Astrocyte (in vitro differentiated cells and primary cell): ENCODE results near the gene NHLH1. TPM values are rescaled to one million over a fixed set of nuclear protein-coding genes. Genes with fewer than 3 reads are reported as not detected.
A peak's percentile ranks its signal among the peaks of the same experiment; 100 is the strongest.

Experiments
- DNase-seq: peaks from one replicate; pipeline ENCODE4 v3.0.0-alpha.2; 2010; ENCODE audit warnings: low read depth
- FAIRE-seq: peaks from 2 replicates; lab custom pipeline; 2011; peaks lifted over from hg19 to GRCh38; lab: Jason Lieb, UNC
- H2AFZ ChIP-seq: 2 replicates; pipeline ENCODE4 v1.6.0; 2012; ENCODE audit warnings: low read depth, low read length, inconsistent platforms
- H3K27ac ChIP-seq: 2 replicates; pipeline ENCODE4 v1.5.1; 2011; ENCODE audit warnings: low read depth, low read length, inconsistent platforms
- H3K27me3 ChIP-seq: 2 replicates; pipeline ENCODE4 v1.6.0; 2011; ENCODE audit warnings: low read length, inconsistent platforms; ENCODE audit not compliant: insufficient read depth
- H3K36me3 ChIP-seq: 2 replicates; pipeline ENCODE4 v1.5.1; 2011; ENCODE audit warnings: low read length, inconsistent platforms; ENCODE audit not compliant: insufficient read depth
- H3K4me1 ChIP-seq: 2 replicates; pipeline ENCODE4 v1.5.1; 2011; ENCODE audit warnings: low read length, inconsistent platforms; ENCODE audit not compliant: insufficient read depth
- H3K4me2 ChIP-seq: 2 replicates; pipeline ENCODE4 v1.6.0; 2012; ENCODE audit warnings: low read length, inconsistent platforms
- H3K4me3 ChIP-seq: 2 replicates; pipeline ENCODE4 v1.5.1; 2011; ENCODE audit warnings: low read depth, mild to moderate bottlenecking, low read length, inconsistent platforms; ENCODE audit not compliant: insufficient read depth
- H3K79me2 ChIP-seq: 2 replicates; pipeline ENCODE4 v1.6.0; 2012; ENCODE audit warnings: mild to moderate bottlenecking, low read length, inconsistent platforms; ENCODE audit not compliant: insufficient read depth
- H3K9ac ChIP-seq: 2 replicates; pipeline ENCODE4 v1.6.0; 2012; ENCODE audit warnings: mild to moderate bottlenecking, low read length, inconsistent platforms
- H3K9me3 ChIP-seq: 2 replicates; pipeline ENCODE4 v1.5.1; 2012; ENCODE audit warnings: low read depth, mild to moderate bottlenecking, low read length, inconsistent platforms; ENCODE audit not compliant: insufficient read depth
- H4K20me1 ChIP-seq: 2 replicates; pipeline ENCODE4 v1.6.0; 2012; ENCODE audit warnings: low read length, inconsistent platforms; ENCODE audit not compliant: insufficient read depth
- H3K27ac Mint-ChIP-seq: one replicate; pipeline ENCODE4 v1.8.0; 2021; ENCODE audit warnings: mild to moderate bottlenecking, mixed read lengths; ENCODE audit not compliant: unreplicated experiment
- H3K27me3 Mint-ChIP-seq: one replicate; pipeline ENCODE4 v1.8.0; 2021; ENCODE audit warnings: low read depth, mixed read lengths; ENCODE audit not compliant: unreplicated experiment
- H3K36me3 Mint-ChIP-seq: one replicate; pipeline ENCODE4 v1.8.0; 2021; ENCODE audit warnings: low read depth, mixed read lengths; ENCODE audit not compliant: unreplicated experiment
- H3K4me1 Mint-ChIP-seq: one replicate; pipeline ENCODE4 v1.8.0; 2021; ENCODE audit warnings: low read depth, mixed read lengths; ENCODE audit not compliant: unreplicated experiment
- H3K4me3 Mint-ChIP-seq: one replicate; pipeline ENCODE4 v1.8.0; 2021; ENCODE audit warnings: mild to moderate bottlenecking, moderate library complexity, mixed read lengths; ENCODE audit not compliant: unreplicated experiment
- H3K9me3 Mint-ChIP-seq: one replicate; pipeline ENCODE4 v1.8.0; 2021; ENCODE audit warnings: mild to moderate bottlenecking, mixed read lengths; ENCODE audit not compliant: unreplicated experiment
- CTCF ChIP-seq: IDR thresholded peaks from 2 replicates; pipeline ENCODE4 v1.5.1; 2011; ENCODE audit warnings: low read depth, mild to moderate bottlenecking, inconsistent platforms, low read length, moderate library complexity; ENCODE audit not compliant: insufficient read depth
- EZH2 ChIP-seq: IDR thresholded peaks from 2 replicates; pipeline ENCODE4 v1.6.1; 2012; ENCODE audit warnings: mild to moderate bottlenecking, low read length, inconsistent platforms; ENCODE audit not compliant: insufficient read depth
- total RNA-seq: library from RNA; stranded (reverse); gene quantifications from 2 replicates; pipeline ENCODE4 v1.2.1, GENCODE V29; 2021

Gene NHLH1
- total RNA-seq, 1 donor from 2014 or later: 0.70 TPM

- Histone ChIP-seq H3K4me2 (no peak overlapping the region), H3K9me3 (no peaks in the 10 kb centered on the region), H2AFZ (no peak overlapping the region), H3K27ac (no peak overlapping the region), H3K9ac (no peak overlapping the region), H3K27me3 (no peaks in the 10 kb centered on the region), H3K4me3 (no peak overlapping the region), H3K4me1 (no peaks in the 10 kb centered on the region), H3K79me2 (no peaks in the 10 kb centered on the region), H4K20me1 (peaks cover 11% of the 10 kb centered on the region), H3K36me3 (peaks cover 17% of the 10 kb centered on the region)
- H3K27ac Mint-ChIP-seq: no peak overlapping the region
- H3K36me3 Mint-ChIP-seq: peaks cover 39% of the 10 kb centered on the region
- no peaks in the 10 kb centered on the region for H3K9me3 Mint-ChIP-seq
- H3K27me3 Mint-ChIP-seq: peaks cover 2% of the 10 kb centered on the region
- TF ChIP-seq EZH2 (no peak), CTCF (no peak)
- DNase-seq (peak; percentile 10), FAIRE-seq (no peak)
- no peak overlapping the region for H3K4me3 Mint-ChIP-seq
- H3K4me1 Mint-ChIP-seq: peaks cover 18% of the 10 kb centered on the region
Measured at GRCh38 chr1:160359559-160360226, 7.2 kb upstream of the NHLH1 start.

- Mint-ChIP-seq H3K9me3 (no peaks in the 10 kb centered on the region), H3K27me3 (peaks cover 2% of the 10 kb centered on the region), H3K36me3 (peaks cover 35% of the 10 kb centered on the region), H3K4me1 (peaks cover 18% of the 10 kb centered on the region), H3K4me3 (no peak overlapping the region), H3K27ac (no peak overlapping the region)
- Histone ChIP-seq H2AFZ (no peak overlapping the region), H3K9me3 (no peaks in the 10 kb centered on the region), H3K4me1 (no peaks in the 10 kb centered on the region), H3K36me3 (peaks cover 13% of the 10 kb centered on the region), H3K27me3 (no peaks in the 10 kb centered on the region), H3K79me2 (no peaks in the 10 kb centered on the region), H4K20me1 (peaks cover 11% of the 10 kb centered on the region), H3K4me3 (no peak overlapping the region), H3K4me2 (no peak overlapping the region), H3K27ac (no peak overlapping the region), H3K9ac (no peak overlapping the region)
- no peak for TF ChIP-seq EZH2
- TF ChIP-seq CTCF: no peak
- no peak for FAIRE-seq
- no peak for DNase-seq
Measured at GRCh38 chr1:160360227-160360695, 6.6 kb upstream of the NHLH1 start.

- Mint-ChIP-seq H3K36me3 (peaks cover 29% of the 10 kb centered on the region), H3K4me1 (peaks cover 18% of the 10 kb centered on the region), H3K27ac (peak overlapping the region; percentile 22), H3K4me3 (no peak overlapping the region), H3K9me3 (no peaks in the 10 kb centered on the region), H3K27me3 (peaks cover 2% of the 10 kb centered on the region)
- Histone ChIP-seq H3K27ac (no peak overlapping the region), H3K4me2 (no peak overlapping the region), H4K20me1 (peaks cover 11% of the 10 kb centered on the region), H3K9me3 (no peaks in the 10 kb centered on the region), H3K4me1 (no peaks in the 10 kb centered on the region), H3K36me3 (peaks cover 3% of the 10 kb centered on the region), H3K4me3 (no peak overlapping the region), H3K79me2 (no peaks in the 10 kb centered on the region), H3K27me3 (no peaks in the 10 kb centered on the region), H2AFZ (no peak overlapping the region), H3K9ac (no peak overlapping the region)
- TF ChIP-seq EZH2: no peak
- TF ChIP-seq CTCF: no peak
- DNase-seq: no peak
- FAIRE-seq: no peak
Measured at GRCh38 chr1:160361199-160361598, 5.7 kb upstream of the NHLH1 start.
